Posterior cingulate gyrus (tissue), 11 donors: ENCODE results near the gene MISP3.
A peak's percentile ranks its signal among the peaks of the same experiment; 100 is the strongest.
"Not testable (repeated sequence)": the region's sequence is repeated elsewhere in the genome, so short reads cannot be mapped to it uniquely, and the experiment has no call there.

Experiments
- DNase-seq, 10 donors: peaks; one replicate each; pipeline versions ENCODE4 v3.0.0 to v3.0.0-alpha.2; 2020 to 2021; ENCODE audit warnings: mixed read lengths in 3 of 10
- intact Hi-C: fragments of 100-400 bp; cut with DNase I; formaldehyde crosslinking; loops from one replicate; pipeline ENCODE4 v1.15.1; 2023

The MISP3 gene

DNA sequence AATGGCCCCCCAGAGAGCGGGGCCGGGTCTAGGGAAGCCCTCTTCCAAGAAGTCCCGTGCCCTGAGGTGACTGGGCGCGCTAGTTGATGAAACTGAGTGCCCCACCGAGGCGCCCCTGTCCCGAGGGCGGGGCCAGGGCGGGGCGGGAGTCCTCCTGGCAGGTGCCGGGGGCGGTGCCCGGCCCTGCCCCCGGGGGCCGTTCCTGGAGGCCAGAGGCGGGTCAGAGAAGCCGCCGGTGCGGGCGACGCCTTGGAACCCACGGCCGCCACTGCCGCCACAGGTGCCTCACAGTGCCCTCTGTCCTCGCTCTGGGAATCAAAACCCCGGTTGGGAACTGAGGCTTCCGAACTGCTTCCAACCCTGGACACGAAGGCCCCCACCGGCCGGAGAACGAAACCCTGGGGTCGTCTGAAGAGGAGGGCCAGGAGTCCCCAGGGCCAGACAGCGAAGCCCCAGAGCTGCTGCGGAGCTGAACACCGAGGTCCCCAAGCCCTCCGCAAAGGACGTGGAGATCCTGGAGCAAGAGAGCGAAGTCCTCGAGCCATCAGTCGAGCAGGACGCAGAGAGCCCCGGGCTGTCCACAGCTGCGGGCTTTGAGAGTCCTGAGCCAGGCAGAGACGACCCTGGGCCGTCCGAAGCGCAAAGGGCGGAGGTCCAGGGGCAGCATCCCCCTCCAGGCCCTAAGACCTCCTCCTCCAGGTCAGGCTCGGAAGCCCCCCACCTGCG, at the start of gene MISP3:
MISP3 (plus strand) TSS at position 252 of the 726 bp plus-strand sequence. CDS start 524 bp downstream, outside the sequence.
- peak in 5 of 10 donors; percentile 28 to 89 (median 30) for DNase-seq
- intact Hi-C loops: no loop called here

DNA sequence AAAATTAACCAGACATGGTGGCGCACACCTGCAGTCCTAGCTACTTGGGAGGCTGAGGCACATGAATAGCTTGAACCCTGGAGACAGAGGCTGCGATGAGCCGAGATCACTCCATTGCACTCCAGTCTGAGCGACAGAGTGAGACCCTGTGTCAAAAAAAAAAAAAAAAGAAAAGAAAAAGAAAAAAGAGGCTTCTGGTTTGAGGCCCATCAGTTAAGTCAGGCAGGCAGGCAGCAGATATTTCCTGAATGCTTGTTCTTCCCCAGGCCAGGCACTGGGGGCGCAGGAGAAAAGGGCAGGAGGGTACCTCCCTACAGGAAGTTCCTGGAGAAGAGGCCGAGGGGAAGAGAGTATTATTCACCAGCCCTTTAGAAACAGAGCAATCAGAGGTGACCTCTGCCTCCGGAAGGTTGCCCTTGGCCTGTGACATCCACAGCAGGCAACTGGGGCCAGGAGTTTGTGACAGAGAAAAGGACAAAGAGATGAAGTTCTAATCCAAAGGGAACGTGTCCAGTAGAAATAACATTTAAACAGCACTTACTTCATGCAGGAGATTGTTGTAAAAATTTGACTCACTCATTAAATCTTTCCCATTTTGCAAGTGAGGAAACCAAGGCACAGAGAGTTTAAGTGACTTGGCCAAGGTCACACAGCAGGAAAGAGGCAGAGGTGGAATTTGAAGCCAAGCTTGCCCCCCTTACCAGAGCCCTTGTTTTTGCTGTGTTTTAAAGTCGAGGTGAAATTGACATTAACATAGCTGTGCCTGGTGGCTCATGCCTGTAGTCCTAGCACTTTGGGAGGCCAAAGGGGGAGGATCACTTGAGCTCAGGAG, 49.0 kb upstream of the MISP3 start:
- DNase-seq: peak in 2 of 10 donors; percentile 44 to 70
- intact Hi-C loops: no loop called here

DNA sequence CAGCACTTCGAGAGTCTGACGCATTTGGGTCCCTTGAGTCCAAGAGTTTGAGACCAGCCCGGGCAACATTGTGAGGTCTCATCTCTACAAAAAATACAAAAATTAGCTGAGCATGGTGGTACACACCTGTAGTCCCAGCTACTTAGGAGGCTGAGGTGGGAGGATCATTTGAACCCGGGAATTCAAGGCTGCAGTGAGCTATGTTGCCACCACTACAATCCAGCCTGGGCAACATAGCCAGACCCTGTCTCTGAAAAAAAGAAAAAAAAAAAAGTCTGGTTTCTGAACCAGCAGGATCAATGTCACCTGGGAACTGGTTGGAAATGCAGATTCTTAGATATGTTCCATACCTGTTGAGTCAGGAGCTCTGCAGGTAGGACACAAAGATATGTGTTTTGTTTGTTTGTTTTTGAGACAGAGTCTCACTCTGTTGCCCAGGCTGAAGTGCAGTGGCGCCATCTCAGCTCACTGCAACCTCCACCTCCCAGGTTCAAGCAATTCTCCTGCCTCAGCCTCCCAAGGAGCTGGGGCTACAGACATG, 45.9 kb upstream of the MISP3 start:
- intact Hi-C loops: not testable (repeated sequence)
- DNase-seq: peak in 1 of 10 donors; percentile 14

DNA sequence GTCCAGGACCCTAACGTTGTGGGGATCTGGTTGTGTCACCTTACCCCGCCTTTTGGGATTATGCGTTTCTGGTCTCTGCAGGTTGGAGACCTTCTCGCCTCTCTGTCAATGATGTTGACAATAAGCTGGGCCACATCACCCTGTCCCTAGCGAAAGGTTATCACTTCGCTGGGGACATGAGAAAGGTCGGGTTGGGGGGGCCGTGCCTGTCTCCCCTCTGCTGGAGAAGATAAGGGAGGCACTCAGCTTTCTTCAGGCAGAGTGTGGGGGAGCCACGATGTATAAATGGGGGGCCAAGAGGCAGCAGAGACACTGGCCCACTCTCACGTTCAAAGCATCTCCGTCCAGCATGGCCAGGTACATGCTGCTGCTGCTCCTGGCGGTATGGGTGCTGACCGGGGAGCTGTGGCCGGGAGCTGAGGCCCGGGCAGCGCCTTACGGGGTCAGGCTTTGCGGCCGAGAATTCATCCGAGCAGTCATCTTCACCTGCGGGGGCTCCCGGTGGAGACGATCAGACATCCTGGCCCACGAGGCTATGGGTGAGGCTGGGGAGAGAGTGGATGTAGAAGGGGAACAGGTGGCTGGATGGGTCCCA, 44.6 kb upstream of the MISP3 start, which contains the start of gene RLN3:
RLN3 (plus strand) TSS at position 293 of the 595 bp plus-strand sequence; CDS start at position 350, 57 bp downstream.
- DNase-seq: peak in 1 of 10 donors; percentile 36
- intact Hi-C loops: no loop called here

DNA sequence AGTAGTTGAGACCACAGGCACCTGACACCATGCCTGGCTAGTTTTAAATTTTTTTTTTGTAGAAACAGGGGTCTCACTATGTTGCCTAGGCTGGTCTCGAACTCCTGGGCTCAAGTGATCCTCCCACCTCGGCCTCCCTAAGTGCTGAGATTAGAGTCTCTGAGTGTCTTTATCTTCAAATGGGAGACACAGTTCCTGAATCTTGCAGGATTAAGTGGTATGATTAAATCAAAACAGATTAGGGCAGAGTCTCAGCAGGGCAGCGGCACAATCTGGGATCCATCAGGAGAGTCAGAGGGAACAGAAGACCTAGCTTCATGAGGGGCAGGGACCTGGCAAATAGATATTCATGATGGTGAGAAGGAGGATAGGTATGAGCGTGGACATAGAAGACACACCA, 43.7 kb upstream of the MISP3 start:
- intact Hi-C loops: no loop called here
- DNase-seq: peak in 1 of 10 donors; percentile 44

DNA sequence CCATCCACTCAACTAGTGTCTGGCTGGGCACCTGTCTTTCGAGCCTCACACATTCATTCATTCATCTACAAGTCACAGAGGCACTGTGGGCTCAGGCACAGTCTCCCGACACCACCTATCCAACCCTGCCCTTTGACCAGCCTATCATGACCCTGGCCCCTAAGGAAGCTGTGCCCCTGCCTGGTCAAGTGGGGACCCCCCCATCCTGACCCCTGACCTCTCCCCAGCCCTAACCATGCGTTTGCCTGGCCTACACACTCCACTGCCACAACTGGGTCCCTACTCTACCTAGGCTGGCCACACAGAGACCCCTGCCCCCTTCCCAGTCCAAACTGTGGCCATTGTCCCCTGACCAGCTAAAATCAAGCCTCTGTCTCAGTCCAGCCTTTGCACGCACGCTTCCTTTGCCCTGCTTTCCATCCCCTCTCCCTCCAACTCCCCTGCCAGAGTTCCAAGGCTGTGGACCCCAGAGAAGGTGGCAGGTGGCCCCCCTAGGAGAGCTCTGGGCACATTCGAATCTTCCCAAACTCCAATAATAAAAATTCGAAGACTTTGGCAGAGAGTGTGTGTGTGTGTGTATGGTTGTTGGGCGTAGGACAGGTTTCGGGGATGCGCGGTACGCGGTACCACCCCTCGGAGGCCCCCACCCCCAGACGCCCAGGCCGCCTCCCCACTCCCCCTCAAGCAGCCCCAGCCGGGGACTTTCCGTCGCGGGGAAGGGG, 41.4 kb upstream of the MISP3 start:
- DNase-seq: peak in 1 of 10 donors; percentile 45
- intact Hi-C loops: no loop called here

DNA sequence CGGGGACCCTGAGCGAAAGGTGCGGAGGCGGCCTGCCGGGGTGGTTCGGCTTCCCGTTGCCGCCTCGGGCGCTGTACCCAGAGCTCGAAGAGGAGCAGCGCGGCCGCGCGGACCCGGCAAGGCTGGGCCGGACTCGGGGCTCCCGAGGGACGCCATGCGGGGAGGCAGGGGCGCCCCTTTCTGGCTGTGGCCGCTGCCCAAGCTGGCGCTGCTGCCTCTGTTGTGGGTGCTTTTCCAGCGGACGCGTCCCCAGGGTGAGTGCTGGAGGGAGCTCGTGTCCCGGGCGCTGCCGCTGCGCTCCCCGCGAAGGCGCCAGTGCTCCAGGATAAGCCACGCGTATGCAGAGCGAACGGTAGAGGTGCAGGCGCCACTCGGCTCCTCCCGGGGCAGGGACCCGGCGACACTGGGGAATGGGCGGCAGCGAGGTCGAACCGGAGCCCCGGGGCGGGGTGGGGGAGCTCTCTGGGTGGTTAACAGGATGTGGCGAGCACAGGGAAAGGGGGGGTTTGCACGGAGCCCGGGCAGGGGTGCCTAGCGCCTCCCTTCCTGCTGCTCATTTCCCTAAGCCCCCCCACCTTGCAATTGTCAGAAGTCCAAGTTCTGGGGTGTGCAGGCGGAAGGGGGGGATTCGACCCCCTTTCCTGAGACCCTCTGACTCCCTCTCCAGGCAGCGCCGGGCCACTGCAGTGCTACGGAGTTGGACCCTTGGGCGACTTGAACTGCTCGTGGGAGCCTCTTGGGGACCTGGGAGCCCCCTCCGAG, 40.7 kb upstream of the MISP3 start, which contains the start of gene IL27RA:
IL27RA (plus strand) TSS at position 44 of the 762 bp plus-strand sequence; CDS start at position 155, 111 bp downstream.
- DNase-seq: peak in 9 of 10 donors; percentile 34 to 91 (median 48)
- intact Hi-C loops: no loop called here

DNA sequence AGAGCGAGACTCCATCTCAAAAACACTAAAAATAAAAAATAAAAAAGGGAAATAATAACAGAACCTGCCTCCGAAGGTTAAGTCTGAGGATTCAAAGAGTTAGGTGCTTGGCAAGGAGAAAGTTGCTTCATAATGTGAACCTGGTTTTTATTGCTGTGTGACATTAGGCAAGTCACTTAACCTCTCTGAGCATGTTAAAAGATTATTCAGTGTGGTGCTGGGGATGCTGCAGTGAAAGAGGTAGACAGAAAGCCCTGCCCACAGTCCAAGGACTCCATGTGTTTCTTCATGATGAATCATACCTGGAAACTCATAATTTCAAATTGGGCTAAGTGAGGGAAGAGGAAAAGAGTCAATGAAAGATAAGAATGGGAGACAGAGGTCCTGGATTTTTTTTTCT, 38.6 kb upstream of the MISP3 start:
- DNase-seq: no peak
- intact Hi-C loops: no loop called here

DNA sequence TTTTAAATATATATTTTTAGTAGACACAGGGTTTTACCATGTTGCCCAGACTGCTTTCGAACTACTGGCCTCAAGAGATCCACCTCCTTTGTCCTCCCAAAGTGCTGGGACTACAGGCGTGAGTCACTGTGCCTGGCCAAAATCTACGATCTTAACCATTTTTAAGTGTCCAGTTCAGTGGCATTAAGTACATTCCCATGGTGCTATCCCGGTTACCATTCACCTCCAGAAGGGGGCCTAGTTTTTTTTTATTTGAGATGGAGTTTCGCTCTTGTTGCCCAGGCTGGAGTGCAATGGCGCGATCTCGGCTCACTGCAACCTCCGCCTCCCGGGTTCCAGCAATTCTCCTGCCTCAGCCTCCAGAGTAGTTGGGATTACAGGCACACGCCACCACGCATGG, 37.4 kb upstream of the MISP3 start:
- peak in 1 of 10 donors; percentile 21 for DNase-seq
- intact Hi-C loops: not testable (repeated sequence)

DNA sequence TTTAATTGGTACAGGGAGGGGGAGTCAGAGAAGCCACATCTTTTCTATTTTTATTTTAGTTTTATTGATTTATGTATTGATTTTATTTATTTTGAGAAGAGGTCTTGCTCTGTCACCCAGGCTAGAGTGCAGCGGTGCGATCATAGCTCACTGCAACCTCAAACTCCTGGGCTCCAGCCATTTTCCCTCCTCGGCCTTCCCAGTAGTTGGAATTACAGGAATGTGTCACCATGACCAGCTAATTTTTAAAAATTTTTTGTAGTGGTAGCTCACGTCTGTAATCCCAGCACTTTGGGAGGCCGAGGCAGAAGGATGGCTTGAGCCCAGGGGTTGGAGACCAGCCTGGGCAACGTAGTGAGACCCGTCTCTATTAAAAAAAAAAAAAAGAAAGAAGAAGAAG, 36.9 kb upstream of the MISP3 start:
- DNase-seq: peak in 1 of 10 donors; percentile 19
- intact Hi-C loops: no loop called here

DNA sequence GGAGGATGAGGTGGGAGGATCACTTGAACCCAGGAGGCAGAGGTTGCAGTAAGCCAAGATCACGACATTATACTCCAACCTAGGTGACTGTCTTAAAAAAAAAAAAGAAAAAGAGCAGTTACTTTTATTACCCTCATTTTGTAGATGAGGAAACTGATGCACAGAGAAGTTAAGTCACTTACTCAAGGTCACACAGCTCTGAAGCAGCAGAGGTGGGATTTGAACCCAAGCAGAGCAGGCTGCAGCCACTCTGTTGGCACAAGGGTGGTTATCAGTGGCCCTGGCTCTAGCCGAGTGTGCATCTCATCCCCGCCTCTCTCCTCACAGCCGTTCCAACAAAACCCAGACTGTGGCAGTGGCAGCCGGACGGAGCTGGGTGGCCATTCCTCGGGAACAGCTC, 33.4 kb upstream of the MISP3 start:
- intact Hi-C loops: no loop called here
- DNase-seq: no peak

DNA sequence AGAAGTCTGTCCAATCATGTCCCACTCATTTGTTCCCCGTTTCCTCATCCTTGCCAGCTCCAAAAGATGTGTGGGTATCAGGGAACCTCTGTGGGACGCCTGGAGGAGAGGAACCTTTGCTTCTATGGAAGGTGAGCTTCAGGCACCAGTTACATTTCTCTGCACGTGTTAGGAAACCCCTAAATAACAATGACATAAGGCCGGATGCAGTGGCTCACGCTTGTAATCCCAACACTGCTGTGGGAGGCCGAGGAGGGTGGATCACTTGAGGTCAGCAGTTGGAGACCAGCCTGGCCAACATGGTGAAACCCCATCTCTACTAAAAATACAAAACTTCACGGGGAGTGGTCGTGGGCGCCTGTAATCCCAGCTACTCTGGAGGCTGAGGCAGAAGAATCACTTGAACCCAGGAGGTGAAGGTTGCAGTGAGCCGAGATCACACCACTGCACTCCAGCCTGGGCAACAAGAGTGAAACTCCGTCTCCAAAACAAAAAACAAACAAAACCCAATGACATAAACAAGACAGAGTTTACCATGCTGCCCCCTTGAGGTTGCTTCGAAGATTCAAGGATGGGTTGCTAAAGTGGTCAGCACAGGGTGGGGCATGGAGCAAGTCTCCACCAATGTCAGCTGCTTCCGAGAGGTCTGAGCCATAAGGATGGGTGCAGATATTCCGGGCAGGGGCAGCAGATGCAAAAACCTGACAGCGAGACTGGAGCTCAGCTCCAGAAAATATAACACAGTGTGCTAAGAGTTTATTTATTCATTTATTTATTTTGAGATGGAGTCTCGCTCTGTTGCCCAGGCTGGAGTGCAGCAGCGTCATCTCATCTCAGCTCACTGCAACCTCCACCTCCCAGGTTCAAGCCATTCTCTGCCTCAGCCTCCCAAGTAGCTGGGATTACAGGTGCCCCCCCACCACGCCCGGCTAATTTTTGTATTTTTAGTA, 29.7 kb upstream of the MISP3 start:
- intact Hi-C loops: not testable (repeated sequence)
- DNase-seq: peak in 3 of 10 donors; percentile 27 to 34 (median 30)

DNA sequence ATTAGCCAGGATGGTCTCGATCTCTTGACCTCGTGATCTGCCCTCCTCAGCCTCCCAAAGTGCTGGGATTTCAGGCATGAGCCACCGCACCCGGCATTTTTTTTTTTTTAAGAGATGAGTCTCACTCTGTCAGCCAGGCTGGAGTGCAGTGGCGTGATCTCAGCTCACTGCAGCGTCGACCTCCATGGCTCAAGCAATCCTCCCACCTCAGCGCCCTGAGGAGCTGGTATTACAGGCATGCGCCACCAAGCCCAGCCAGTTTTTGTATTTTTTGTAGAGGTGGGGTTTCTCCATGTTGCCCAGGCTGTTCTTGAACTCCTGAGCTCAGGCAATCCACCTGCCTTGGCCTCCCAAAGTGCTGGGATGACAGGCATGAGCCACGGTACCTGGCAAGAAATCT, 24.7 kb upstream of the MISP3 start:
- intact Hi-C loops, DNase-seq: not testable (repeated sequence)

DNA sequence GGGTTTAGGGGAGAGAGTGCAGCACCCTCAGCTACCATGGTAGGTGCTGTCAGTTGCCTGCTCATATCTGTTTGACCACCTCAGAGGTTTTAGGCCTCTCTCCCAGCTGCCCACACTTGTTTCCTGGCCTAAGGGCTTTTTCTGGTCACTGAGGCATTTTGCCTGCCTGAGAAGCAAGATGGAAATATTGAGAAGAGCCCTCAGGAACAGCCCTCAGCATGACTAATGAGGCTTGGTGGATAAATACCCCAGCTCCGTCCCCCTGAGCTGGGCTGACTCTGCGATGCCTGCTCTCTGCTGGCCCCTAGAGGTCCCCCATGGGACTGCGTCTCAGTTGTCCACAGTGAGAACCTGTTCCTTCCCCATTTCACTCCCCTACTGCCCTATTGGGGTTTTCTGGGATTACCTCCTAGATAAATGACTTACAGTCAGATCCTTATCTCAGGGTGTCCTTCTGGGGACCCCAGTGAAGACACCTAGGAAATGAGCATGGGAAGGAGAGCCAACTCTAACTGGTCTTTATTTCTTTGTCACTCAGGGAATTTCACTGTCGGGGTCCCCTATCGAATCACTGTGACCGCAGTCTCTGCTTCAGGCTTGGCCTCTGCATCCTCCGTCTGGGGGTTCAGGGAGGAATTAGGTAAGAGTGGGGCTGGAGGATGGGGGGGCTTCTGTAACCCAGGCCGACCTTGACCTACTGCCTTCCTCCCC, 24.0 kb upstream of the MISP3 start:
- peak in 3 of 10 donors; percentile 17 to 40 (median 29) for DNase-seq

DNA sequence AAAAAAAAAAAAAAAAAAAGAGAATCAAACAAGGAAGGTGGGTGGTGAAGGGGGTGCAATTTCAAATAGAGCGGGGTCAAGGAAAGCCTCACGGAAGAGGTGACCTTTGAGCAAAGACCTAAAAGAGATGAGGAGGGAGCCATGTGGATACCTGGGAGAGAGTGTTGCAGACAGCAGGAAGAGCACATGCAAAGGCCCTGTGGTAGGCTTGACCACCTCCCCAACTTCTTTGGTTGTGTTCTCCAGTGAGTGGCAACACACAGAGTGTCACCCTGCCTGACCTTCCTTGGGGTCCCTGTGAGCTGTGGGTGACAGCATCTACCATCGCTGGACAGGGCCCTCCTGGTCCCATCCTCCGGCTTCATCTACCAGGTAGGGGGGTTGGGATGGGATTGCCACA, 22.1 kb upstream of the MISP3 start:
- intact Hi-C loops: no loop called here
- no peak for DNase-seq

More for the DNA sequence above, 24.0 kb upstream of the MISP3 start:
- intact Hi-C loops: no loop called here

DNA sequence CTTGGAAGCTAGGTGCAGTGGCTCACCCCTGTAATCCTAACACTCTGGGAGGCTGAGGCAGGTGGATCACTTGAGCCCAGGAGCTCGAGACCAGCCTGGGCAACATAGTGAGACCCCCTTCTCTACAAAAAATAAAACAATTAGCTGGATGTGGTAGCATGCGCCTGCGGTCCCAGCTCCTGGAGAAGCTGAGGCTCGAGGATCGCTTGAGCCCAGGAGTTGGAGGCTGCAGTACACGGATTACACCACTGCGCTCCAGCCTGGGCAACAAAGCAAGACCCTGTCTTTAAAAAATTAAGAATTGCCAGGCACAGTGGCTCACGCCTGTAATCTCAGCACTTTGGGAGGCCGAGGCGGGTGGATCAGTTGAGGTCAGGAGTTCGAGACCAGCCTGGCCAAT, 21.6 kb upstream of the MISP3 start:
- intact Hi-C loops, DNase-seq: not testable (repeated sequence)

DNA sequence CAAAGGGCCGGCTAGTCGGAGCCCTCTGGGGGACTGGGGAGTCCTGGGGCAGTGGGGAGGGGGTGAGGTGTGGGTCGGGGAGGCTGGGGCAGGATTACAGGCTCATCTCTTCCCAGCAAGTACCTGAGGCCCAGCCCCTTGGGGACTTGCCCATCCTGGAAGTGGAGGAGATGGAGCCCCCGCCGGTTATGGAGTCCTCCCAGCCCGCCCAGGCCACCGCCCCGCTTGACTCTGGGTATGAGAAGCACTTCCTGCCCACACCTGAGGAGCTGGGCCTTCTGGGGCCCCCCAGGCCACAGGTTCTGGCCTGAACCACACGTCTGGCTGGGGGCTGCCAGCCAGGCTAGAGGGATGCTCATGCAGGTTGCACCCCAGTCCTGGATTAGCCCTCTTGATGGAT, 20.6 kb upstream of the MISP3 start:
- intact Hi-C loops: no loop called here
- no peak for DNase-seq
